Measurements from ENCODE around the gene CGAS.
"Not testable (repeated sequence)": the region's sequence is repeated elsewhere in the genome, so short reads cannot be mapped to it uniquely, and the experiment has no call there.

The CGAS gene

GRCh38 chr6:73460056-73460455 lies 8.0 kb upstream of the CGAS start:
- no peak for DNase-seq (ENCODE audit: low read depth, low spot score)
- no peaks in the 10 kb centered on the region for H3K27me3 ChIP-seq (ENCODE audit: control insufficient read depth, insufficient read depth, low read length)
- H3K36me3 ChIP-seq (ENCODE audit: control insufficient read depth, insufficient read depth, low read length) = no peaks in the 10 kb centered on the region
- H3K4me1 ChIP-seq (ENCODE audit: control insufficient read depth, insufficient read depth, low read length) = no peaks in the 10 kb centered on the region
- no peak overlapping the region for H3K4me3 ChIP-seq (ENCODE audit: low read length)
- H3K27ac ChIP-seq (ENCODE audit: low read length) = no peak overlapping the region
- H3K9me3 ChIP-seq (ENCODE audit: control insufficient read depth, insufficient read depth, low read length) = no peaks in the 10 kb centered on the region
- no CpG with 5 or more reads among the region's 5 CpGs for WGBS (ENCODE audit: insufficient coverage, insufficient read length)

GRCh38 chr6:73459474-73459873 lies 7.4 kb upstream of the CGAS start:
- WGBS (ENCODE audit: insufficient coverage, insufficient read length) = no CpG with 5 or more reads among the region's 7 CpGs
- not testable (repeated sequence) for H3K27ac ChIP-seq (ENCODE audit: low read length)

GRCh38 chr6:73455865-73456629 lies 4.0 kb upstream of the CGAS start:
- Histone ChIP-seq H3K36me3 (ENCODE audit: control insufficient read depth, insufficient read depth, low read length) (no peaks in the 10 kb centered on the region), H3K27me3 (ENCODE audit: control insufficient read depth, insufficient read depth, low read length) (no peaks in the 10 kb centered on the region), H3K4me1 (ENCODE audit: control insufficient read depth, insufficient read depth, low read length) (no peaks in the 10 kb centered on the region), H3K9me3 (ENCODE audit: control insufficient read depth, insufficient read depth, low read length) (no peaks in the 10 kb centered on the region), H3K27ac (ENCODE audit: low read length) (no peak overlapping the region), H3K4me3 (ENCODE audit: low read length) (no peak overlapping the region)
- no CpG with 5 or more reads among the region's 3 CpGs for WGBS (ENCODE audit: insufficient coverage, insufficient read length)
- DNase-seq (ENCODE audit: low read depth, low spot score) = no peak

More at GRCh38 chr6:73459474-73459873, 7.4 kb upstream of the CGAS start:
- H3K9me3 ChIP-seq (ENCODE audit: control insufficient read depth, insufficient read depth, low read length); H3K36me3 ChIP-seq (ENCODE audit: control insufficient read depth, insufficient read depth, low read length); H3K27me3 ChIP-seq (ENCODE audit: control insufficient read depth, insufficient read depth, low read length); DNase-seq (ENCODE audit: low read depth, low spot score); H3K4me1 ChIP-seq (ENCODE audit: control insufficient read depth, insufficient read depth, low read length); H3K4me3 ChIP-seq (ENCODE audit: low read length): not testable (repeated sequence)

DNA sequence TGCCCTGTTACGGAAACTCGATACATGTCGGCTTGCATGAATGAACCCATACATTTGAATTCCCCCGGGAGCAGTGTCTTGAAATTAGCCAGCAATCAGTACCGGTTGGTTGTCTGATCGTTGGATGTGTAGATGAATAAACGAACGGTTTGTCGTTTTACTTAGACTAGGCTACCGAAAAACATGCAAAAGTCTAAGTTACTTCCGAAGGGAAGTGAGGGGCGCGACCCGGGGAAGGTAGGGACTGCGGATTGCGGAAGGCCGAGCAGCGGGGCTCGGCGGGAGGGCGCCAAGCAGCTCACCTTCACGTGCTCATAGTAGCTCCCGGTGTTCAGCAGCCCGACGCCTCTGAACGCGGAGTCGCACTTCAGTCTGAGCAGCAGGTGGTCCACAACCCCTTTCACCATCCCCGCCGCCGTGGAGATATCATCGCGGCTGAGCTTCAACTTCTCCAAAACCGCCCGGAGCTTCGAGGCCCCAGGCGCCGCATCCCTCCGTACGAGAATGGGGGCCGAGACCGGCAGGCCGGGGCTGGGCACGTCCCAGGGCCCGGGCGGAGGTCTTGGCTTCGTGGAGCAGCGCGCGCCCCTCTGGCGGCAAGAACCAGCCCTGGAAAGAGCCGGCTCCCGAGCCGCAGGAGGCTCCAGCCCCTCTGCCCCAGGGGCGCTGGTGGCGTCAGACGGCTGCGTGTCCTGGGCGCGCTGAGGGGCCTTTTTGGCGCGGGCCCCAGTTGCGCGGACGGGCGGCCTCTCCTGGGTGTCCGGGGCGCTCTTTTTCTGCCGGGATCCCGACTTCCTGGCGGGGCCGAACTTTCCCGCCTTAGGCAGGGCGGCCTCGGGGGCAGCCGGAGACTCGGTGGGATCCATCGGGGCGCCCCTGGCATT lies 632 bp downstream of the CGAS start:
- Histone ChIP-seq H3K9me3 (ENCODE audit: control insufficient read depth, insufficient read depth, low read length) (no peaks in the 10 kb centered on the region), H3K36me3 (ENCODE audit: control insufficient read depth, insufficient read depth, low read length) (no peaks in the 10 kb centered on the region), H3K4me3 (ENCODE audit: low read length) (peak overlapping the region; percentile 43; the same call in 1 of the 2 replicates), H3K27me3 (ENCODE audit: control insufficient read depth, insufficient read depth, low read length) (no peaks in the 10 kb centered on the region), H3K4me1 (ENCODE audit: control insufficient read depth, insufficient read depth, low read length) (no peaks in the 10 kb centered on the region), H3K27ac (ENCODE audit: low read length) (no peak overlapping the region)
- no peak for DNase-seq (ENCODE audit: low read depth, low spot score)
- no CpG with 5 or more reads among the region's 79 CpGs for WGBS (ENCODE audit: insufficient coverage, insufficient read length)

- H3K4me3 ChIP-seq (ENCODE audit: low read length) = no peak overlapping the region
- H3K9me3 ChIP-seq (ENCODE audit: control insufficient read depth, insufficient read depth, low read length) = no peaks in the 10 kb centered on the region
- no peak overlapping the region for H3K27ac ChIP-seq (ENCODE audit: low read length)
- no peak for DNase-seq (ENCODE audit: low read depth, low spot score)
- WGBS (ENCODE audit: insufficient coverage, insufficient read length) = no CpG with 5 or more reads among the region's 3 CpGs
- H3K4me1 ChIP-seq (ENCODE audit: control insufficient read depth, insufficient read depth, low read length) = no peaks in the 10 kb centered on the region
- no peaks in the 10 kb centered on the region; the same call in 1 of the 2 replicates for H3K36me3 ChIP-seq (ENCODE audit: control insufficient read depth, insufficient read depth, low read length)
- no peaks in the 10 kb centered on the region for H3K27me3 ChIP-seq (ENCODE audit: control insufficient read depth, insufficient read depth, low read length)
These were observed 8.5 kb downstream of the CGAS start for GRCh38 chr6:73443555-73443954.

DNA sequence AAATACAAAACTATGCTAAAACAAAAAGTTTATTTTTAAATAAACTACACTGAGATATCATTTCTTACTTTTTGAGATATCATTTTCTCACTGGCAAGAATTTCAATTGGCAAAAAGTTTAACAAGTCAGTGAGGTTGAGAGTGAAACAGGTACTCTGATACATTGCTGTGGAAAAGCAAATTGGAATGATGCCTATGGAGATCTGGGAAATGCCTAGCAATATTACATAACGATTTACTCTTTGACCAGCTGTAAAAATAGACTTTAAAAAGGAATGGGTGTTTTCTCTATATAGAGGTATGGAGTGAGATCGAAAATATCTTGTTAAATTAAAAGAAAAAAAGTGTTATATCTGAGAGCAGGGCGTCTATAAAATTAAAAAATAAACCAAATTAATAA lies 16.9 kb downstream of the CGAS start:
- no peaks in the 10 kb centered on the region for H3K9me3 ChIP-seq (ENCODE audit: control insufficient read depth, insufficient read depth, low read length)
- WGBS (ENCODE audit: insufficient coverage, insufficient read length) = 100% methylated on average over 1 of the region's 3 CpGs
- DNase-seq (ENCODE audit: low read depth, low spot score) = no peak
- no peaks in the 10 kb centered on the region for H3K27me3 ChIP-seq (ENCODE audit: control insufficient read depth, insufficient read depth, low read length)
- H3K4me3 ChIP-seq (ENCODE audit: low read length) = no peak overlapping the region
- H3K27ac ChIP-seq (ENCODE audit: low read length) = no peak overlapping the region
- H3K36me3 ChIP-seq (ENCODE audit: control insufficient read depth, insufficient read depth, low read length) = no peaks in the 10 kb centered on the region; the same call in 1 of the 2 replicates
- H3K4me1 ChIP-seq (ENCODE audit: control insufficient read depth, insufficient read depth, low read length) = no peaks in the 10 kb centered on the region

DNA sequence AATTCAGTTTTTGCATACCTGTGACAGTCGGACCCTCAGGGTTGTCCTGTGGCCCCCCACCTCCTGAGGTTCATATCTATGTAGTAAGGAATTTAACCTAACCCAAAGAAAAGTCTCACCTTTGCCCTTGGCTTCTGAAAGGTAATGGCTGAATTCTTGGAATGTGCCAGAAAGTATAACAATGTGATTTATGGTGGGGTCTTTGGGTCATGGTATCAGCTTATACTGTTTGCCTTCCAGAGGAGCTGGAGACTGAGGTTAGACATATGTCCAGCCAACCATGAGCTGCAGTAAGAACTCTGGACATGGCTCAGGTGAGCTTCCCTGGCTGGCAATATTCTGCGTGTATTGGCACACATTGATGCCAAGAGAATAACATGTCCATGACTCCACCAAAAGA lies 30.6 kb downstream of the CGAS start:
- no CpG with 5 or more reads among the region's 2 CpGs for WGBS (ENCODE audit: insufficient coverage, insufficient read length)
- Histone ChIP-seq H3K4me1 (ENCODE audit: control insufficient read depth, insufficient read depth, low read length) (no peaks in the 10 kb centered on the region), H3K9me3 (ENCODE audit: control insufficient read depth, insufficient read depth, low read length) (no peaks in the 10 kb centered on the region), H3K27ac (ENCODE audit: low read length) (no peak overlapping the region), H3K27me3 (ENCODE audit: control insufficient read depth, insufficient read depth, low read length) (no peaks in the 10 kb centered on the region), H3K4me3 (ENCODE audit: low read length) (no peak overlapping the region), H3K36me3 (ENCODE audit: control insufficient read depth, insufficient read depth, low read length) (no peaks in the 10 kb centered on the region; the same call in 1 of the 2 replicates)
- no peak for DNase-seq (ENCODE audit: low read depth, low spot score)

- no peaks in the 10 kb centered on the region for H3K36me3 ChIP-seq (ENCODE audit: control insufficient read depth, insufficient read depth, low read length)
- H3K9me3 ChIP-seq (ENCODE audit: control insufficient read depth, insufficient read depth, low read length) = no peaks in the 10 kb centered on the region
- DNase-seq (ENCODE audit: low read depth, low spot score) = no peak
- no peaks in the 10 kb centered on the region for H3K4me1 ChIP-seq (ENCODE audit: control insufficient read depth, insufficient read depth, low read length)
- no CpG with 5 or more reads among the region's 11 CpGs for WGBS (ENCODE audit: insufficient coverage, insufficient read length)
- H3K27ac ChIP-seq (ENCODE audit: low read length) = no peak overlapping the region
- H3K27me3 ChIP-seq (ENCODE audit: control insufficient read depth, insufficient read depth, low read length) = no peaks in the 10 kb centered on the region
- H3K4me3 ChIP-seq (ENCODE audit: low read length) = no peak overlapping the region
These were observed 33.9 kb downstream of the CGAS start for GRCh38 chr6:73418081-73418741.

GRCh38 chr6:73413102-73413501 lies 39.0 kb downstream of the CGAS start:
- no peaks in the 10 kb centered on the region for H3K9me3 ChIP-seq (ENCODE audit: control insufficient read depth, insufficient read depth, low read length)
- WGBS (ENCODE audit: insufficient coverage, insufficient read length) = no CpG with 5 or more reads among the region's 3 CpGs
- no peak overlapping the region for H3K4me3 ChIP-seq (ENCODE audit: low read length)
- no peak overlapping the region for H3K27ac ChIP-seq (ENCODE audit: low read length)
- no peaks in the 10 kb centered on the region for H3K27me3 ChIP-seq (ENCODE audit: control insufficient read depth, insufficient read depth, low read length)
- no peak for DNase-seq (ENCODE audit: low read depth, low spot score)
- no peaks in the 10 kb centered on the region for H3K36me3 ChIP-seq (ENCODE audit: control insufficient read depth, insufficient read depth, low read length)
- no peaks in the 10 kb centered on the region for H3K4me1 ChIP-seq (ENCODE audit: control insufficient read depth, insufficient read depth, low read length)

DNA sequence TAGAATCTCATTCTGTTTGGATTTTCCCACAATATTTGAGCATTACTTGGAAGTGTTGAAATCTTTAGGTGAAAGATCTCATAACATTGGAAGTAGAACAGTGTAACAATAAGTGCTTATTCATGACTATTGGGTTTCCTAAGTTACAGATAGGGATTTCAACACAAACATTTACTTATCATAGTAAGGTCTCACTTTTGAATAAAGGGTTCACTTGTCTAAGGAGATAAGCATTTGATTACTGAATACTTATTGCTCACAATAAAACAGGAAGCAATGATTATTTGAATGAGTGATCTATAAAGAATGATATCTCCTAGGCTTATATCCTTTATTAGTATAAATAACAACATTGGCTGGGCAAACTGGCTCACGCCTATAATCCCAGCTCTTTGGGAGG lies 42.7 kb downstream of the CGAS start:
- Histone ChIP-seq H3K4me3 (ENCODE audit: low read length) (no peak overlapping the region), H3K9me3 (ENCODE audit: control insufficient read depth, insufficient read depth, low read length) (no peaks in the 10 kb centered on the region), H3K27ac (ENCODE audit: low read length) (no peak overlapping the region), H3K27me3 (ENCODE audit: control insufficient read depth, insufficient read depth, low read length) (no peaks in the 10 kb centered on the region), H3K36me3 (ENCODE audit: control insufficient read depth, insufficient read depth, low read length) (no peaks in the 10 kb centered on the region), H3K4me1 (ENCODE audit: control insufficient read depth, insufficient read depth, low read length) (no peaks in the 10 kb centered on the region)
- no peak for DNase-seq (ENCODE audit: low read depth, low spot score)
- no CpG with 5 or more reads among the region's 1 CpG for WGBS (ENCODE audit: insufficient coverage, insufficient read length)

All from iPS DF 6.9 (cell line).